ENCODE data around the gene MEF2C.

MEF2C gene

GRCh38 chr5:88829775-88830174 is 53.2 kb downstream of the MEF2C start:
- TF ChIP-seq GATA2 (IDR thresholded peaks at IDR 0.05; ENCODE audit: low read depth, low read length): no peak
- TF ChIP-seq GATA3 (IDR thresholded peaks at IDR 0.05; ENCODE audit: low read depth, low read length): no peak

GRCh38 chr5:88829054-88829453 is 53.9 kb downstream of the MEF2C start:
- TF ChIP-seq GATA2 (IDR thresholded peaks at IDR 0.05; ENCODE audit: low read depth, low read length) (no peak), GATA3 (IDR thresholded peaks at IDR 0.05; ENCODE audit: low read depth, low read length) (no peak)

- TF ChIP-seq GATA3 (IDR thresholded peaks at IDR 0.05; ENCODE audit: low read depth, low read length) (no peak), GATA2 (IDR thresholded peaks at IDR 0.05; ENCODE audit: low read depth, low read length) (no peak)
Measured at GRCh38 chr5:88827997-88828396, 55.0 kb downstream of the MEF2C start.

GRCh38 chr5:88826646-88827585 is 56.1 kb downstream of the MEF2C start:
- no peak for TF ChIP-seq GATA3 (IDR thresholded peaks at IDR 0.05; ENCODE audit: low read depth, low read length)
- no peak for TF ChIP-seq GATA2 (IDR thresholded peaks at IDR 0.05; ENCODE audit: low read depth, low read length)

DNA sequence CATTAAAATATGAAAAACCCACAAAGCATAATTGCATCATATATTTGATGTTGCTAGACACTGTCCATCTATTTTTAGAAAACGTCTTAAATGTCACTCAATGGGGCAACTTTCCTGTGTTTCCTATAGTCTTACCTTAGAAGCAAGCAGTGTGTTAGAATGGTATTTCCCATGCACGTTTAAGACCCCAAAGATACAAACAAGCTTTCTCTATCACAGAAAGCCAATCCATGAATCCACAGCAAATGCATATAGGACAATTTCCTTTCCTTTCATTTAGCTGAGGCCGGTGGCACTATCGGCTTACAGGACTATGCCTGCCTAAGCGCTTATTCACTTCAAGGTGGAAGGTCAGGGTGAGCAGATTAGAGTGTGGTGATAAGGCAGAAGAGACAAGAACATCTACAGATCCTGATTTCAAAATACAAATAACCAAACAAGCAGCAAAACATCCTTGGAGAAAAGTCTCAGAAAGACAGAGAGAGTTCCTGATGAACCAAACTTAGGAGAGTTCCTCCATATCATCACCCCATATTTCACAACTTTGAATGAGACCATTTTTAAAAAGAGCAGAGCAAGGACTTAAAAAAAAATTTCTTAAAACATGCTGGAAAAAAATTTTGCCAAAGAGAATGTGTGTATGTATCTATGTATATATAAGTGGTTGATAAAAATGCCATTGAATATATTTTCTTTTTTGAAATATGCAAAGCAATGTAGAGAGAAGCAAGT is 57.2 kb downstream of the MEF2C start:
- TF ChIP-seq GATA2 (IDR thresholded peaks at IDR 0.05; ENCODE audit: low read depth, low read length) (no peak), GATA3 (IDR thresholded peaks at IDR 0.05; ENCODE audit: low read depth, low read length) (no peak)

- TF ChIP-seq GATA3 (IDR thresholded peaks at IDR 0.05; ENCODE audit: low read depth, low read length) (no peak), GATA2 (IDR thresholded peaks at IDR 0.05; ENCODE audit: low read depth, low read length) (no peak)
Measured at GRCh38 chr5:88824892-88825583, 57.9 kb downstream of the MEF2C start.

DNA sequence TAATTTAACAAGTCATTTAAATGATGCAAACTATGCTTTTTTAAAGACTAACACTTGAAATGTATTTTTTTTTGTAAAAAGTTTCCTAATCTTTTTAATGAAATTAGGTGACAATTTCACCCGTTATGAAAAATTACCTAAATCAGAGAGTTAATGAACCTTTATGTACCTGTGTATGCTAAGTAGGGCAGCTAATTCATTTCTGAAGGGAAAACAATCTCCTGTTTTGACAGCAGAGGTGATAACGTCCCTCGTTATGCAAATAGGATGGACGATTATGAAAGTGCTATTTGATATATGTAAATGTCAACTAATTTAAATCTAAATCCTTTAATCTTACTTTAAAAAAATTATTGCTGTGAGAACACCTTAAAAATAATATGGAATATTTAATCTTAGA is 58.8 kb downstream of the MEF2C start:
- TF ChIP-seq GATA2 (IDR thresholded peaks at IDR 0.05; ENCODE audit: low read depth, low read length) (no peak), GATA3 (IDR thresholded peaks at IDR 0.05; ENCODE audit: low read depth, low read length) (no peak)

DNA sequence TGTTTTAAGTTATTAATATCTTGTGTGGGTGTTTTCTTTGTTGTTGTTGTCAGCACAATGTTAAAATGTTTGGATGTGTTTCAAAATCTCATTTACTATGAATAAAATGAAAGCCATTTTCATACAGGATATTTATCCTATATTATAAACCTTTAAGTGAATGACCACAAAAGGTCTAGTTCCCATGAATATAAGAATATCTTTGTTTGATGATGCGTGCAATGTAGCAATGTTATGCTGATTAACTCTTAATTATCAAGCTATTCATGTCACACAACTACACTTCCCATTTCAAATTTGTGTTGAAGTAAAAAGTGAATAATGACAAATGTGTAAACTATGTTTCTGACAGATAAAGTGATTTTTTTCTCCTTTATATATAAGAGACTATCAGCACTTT is 59.8 kb downstream of the MEF2C start:
- TF ChIP-seq GATA3 (IDR thresholded peaks at IDR 0.05; ENCODE audit: low read depth, low read length): no peak
- TF ChIP-seq GATA2 (IDR thresholded peaks at IDR 0.05; ENCODE audit: low read depth, low read length): no peak

DNA sequence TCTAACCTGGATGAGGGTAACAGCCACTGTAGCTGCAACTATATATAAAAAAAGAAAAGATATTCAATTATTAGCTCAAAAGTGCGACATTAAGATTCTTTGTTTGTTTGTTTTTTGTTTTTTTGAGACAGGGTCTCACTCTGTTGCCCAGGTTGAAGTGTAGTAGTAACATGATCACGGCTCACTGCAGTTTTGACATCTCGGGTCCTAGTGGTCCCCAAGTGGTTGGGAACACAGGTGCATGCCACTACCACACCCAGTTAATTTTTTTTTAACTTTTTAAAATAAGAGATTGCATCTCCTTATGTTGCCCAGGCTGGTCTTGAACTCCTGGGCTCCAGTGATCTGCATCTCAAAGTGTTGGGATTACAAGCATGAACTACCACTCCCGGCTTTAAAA is 61.8 kb downstream of the MEF2C start:
- no peak for TF ChIP-seq GATA3 (IDR thresholded peaks at IDR 0.05; ENCODE audit: low read depth, low read length)
- TF ChIP-seq GATA2 (IDR thresholded peaks at IDR 0.05; ENCODE audit: low read depth, low read length): no peak

- no peak for TF ChIP-seq GATA3 (IDR thresholded peaks at IDR 0.05; ENCODE audit: low read depth, low read length)
- TF ChIP-seq GATA2 (IDR thresholded peaks at IDR 0.05; ENCODE audit: low read depth, low read length): no peak
Measured at GRCh38 chr5:88820581-88820980, 62.4 kb downstream of the MEF2C start.

DNA sequence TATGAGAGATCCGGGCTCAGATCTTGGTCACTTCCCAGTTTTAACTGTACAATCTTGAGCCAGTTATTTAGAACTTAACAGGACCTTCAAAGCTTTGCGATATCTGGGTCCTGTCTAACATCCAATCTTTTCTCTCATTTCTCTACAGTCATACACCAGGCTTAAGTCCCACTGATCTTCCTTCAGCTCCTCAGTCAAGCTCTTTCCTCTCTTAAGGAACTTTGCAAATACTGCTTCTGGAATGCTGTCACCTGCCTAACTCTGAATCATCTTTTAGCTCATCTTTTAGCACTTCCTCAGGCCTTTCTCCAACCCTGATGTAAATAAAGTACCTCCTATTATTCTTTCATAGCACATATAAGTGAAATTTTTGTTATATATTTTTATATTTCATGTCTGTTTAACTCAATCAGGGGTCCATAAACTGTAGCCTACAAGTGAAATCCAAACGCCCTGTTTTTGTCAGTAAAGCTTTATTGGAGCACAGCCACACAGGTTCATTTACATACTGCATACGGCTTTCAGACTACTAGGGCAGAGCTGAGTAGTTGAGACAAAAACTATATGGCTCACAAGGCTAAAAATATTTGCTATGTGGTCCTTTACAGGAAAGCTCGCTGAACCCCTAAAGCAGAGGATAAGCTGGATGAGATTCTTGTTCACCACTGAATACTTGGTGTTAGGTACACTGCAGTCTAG is 63.5 kb downstream of the MEF2C start:
- TF ChIP-seq GATA3 (IDR thresholded peaks at IDR 0.05; ENCODE audit: low read depth, low read length): no peak
- no peak for TF ChIP-seq GATA2 (IDR thresholded peaks at IDR 0.05; ENCODE audit: low read depth, low read length)

DNA sequence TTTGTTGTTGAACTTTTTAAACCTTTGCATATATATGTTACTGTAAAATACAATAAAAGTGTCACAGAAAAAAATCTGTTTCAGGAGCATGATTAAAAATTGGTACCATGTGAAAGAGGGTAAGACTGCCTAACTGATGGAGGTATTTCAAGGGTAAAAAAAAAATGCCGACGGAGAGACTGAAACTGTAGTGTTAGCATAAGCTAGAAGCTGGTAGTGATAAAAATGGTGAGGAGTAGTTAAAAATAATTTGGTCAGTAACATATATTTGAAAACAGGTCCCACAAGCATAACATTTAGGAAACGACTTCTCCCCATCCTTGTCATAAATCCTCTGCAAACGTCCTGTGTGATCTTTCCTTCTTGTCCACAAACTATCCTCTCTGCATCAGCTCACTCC is 64.7 kb downstream of the MEF2C start:
- TF ChIP-seq GATA2 (IDR thresholded peaks at IDR 0.05; ENCODE audit: low read depth, low read length): no peak
- TF ChIP-seq GATA3 (IDR thresholded peaks at IDR 0.05; ENCODE audit: low read depth, low read length): no peak

GRCh38 chr5:88816195-88816594 is 66.8 kb downstream of the MEF2C start:
- TF ChIP-seq GATA2 (IDR thresholded peaks at IDR 0.05; ENCODE audit: low read depth, low read length) (no peak), GATA3 (IDR thresholded peaks at IDR 0.05; ENCODE audit: low read depth, low read length) (no peak)

Measured in SH-SY5Y (cell line).